Endothelial cell (in vitro differentiated cells): ENCODE results near the gene SLC16A7. TPM values are rescaled to one million over a fixed set of nuclear protein-coding genes. Genes with fewer than 3 reads are reported as not detected.

Experiments
- DNase-seq: peaks from one replicate; pipeline ENCODE4 v3.0.0; 2021; ENCODE audit warnings: low spot score
- H3K27ac Mint-ChIP-seq: one replicate; pipeline ENCODE4 v1.8.0; 2021; ENCODE audit warnings: mixed read lengths, inconsistent platforms; ENCODE audit not compliant: unreplicated experiment
- H3K27me3 Mint-ChIP-seq: one replicate; pipeline ENCODE4 v1.8.0; 2021; ENCODE audit warnings: mild to moderate bottlenecking, moderate library complexity, mixed read lengths, inconsistent platforms; ENCODE audit not compliant: unreplicated experiment
- H3K36me3 Mint-ChIP-seq: one replicate; pipeline ENCODE4 v1.8.0; 2021; ENCODE audit warnings: mild to moderate bottlenecking, low read depth, mixed read lengths, inconsistent platforms; ENCODE audit not compliant: unreplicated experiment
- H3K4me1 Mint-ChIP-seq: one replicate; pipeline ENCODE4 v1.8.0; 2021; ENCODE audit warnings: mild to moderate bottlenecking, mixed read lengths, inconsistent platforms; ENCODE audit not compliant: unreplicated experiment
- H3K4me3 Mint-ChIP-seq: one replicate; pipeline ENCODE4 v1.8.0; 2021; ENCODE audit warnings: mild to moderate bottlenecking, mixed read lengths, inconsistent platforms; ENCODE audit not compliant: unreplicated experiment
- H3K9me3 Mint-ChIP-seq: one replicate; pipeline ENCODE4 v1.8.0; 2021; ENCODE audit warnings: mixed read lengths, inconsistent platforms; ENCODE audit not compliant: unreplicated experiment
- CTCF ChIP-seq: fragments of 200-600 bp; sonication (generic); IDR thresholded peaks from one replicate; pipeline ENCODE4 v1.5.0; 2021; ENCODE audit warnings: antibody characterized with exemption; ENCODE audit not compliant: unreplicated experiment
- total RNA-seq: library from RNA; stranded (reverse); fragmentation: NEBNext Ultra II Directional; extraction: Animal tissue kit (Norgen Biotek cat#: 25700); gene quantifications from one replicate; pipeline ENCODE4 v1.2.1, GENCODE V29; 2021; ENCODE audit not compliant: unreplicated experiment

The SLC16A7 gene
- total RNA-seq, 1 donor from 2014 or later, result 14.6 TPM

- Mint-ChIP-seq H3K27ac (no peak overlapping the region), H3K36me3 (no peaks in the 10 kb centered on the region), H3K9me3 (no peaks in the 10 kb centered on the region), H3K4me1 (no peaks in the 10 kb centered on the region), H3K4me3 (no peak overlapping the region), H3K27me3 (no peaks in the 10 kb centered on the region)
- no peak for DNase-seq
- TF ChIP-seq CTCF, result no peak
Measured at GRCh38 chr12:59587710-59588109, 8.1 kb upstream of the SLC16A7 start.

GRCh38 chr12:59593761-59594160 is 2.1 kb upstream of the SLC16A7 start:
- no peak overlapping the region for H3K27ac Mint-ChIP-seq
- DNase-seq, result no peak
- H3K27me3 Mint-ChIP-seq, result peaks cover 6% of the 10 kb centered on the region
- no peak overlapping the region for H3K4me3 Mint-ChIP-seq
- TF ChIP-seq CTCF, result no peak
- H3K9me3 Mint-ChIP-seq, result no peaks in the 10 kb centered on the region
- peaks cover 20% of the 10 kb centered on the region for H3K4me1 Mint-ChIP-seq
- H3K36me3 Mint-ChIP-seq, result no peaks in the 10 kb centered on the region

- DNase-seq, result no peak
- Mint-ChIP-seq H3K27me3 (peaks cover 6% of the 10 kb centered on the region), H3K4me3 (peak overlapping the region; percentile 93), H3K36me3 (no peaks in the 10 kb centered on the region), H3K4me1 (peaks cover 32% of the 10 kb centered on the region), H3K27ac (no peak overlapping the region), H3K9me3 (no peaks in the 10 kb centered on the region)
- TF ChIP-seq CTCF, result no peak
Measured at GRCh38 chr12:59594943-59595500, 807 bp upstream of the SLC16A7 start.

GRCh38 chr12:59595565-59595882 is 305 bp upstream of the SLC16A7 start:
- no peak for DNase-seq
- peaks cover 32% of the 10 kb centered on the region for H3K4me1 Mint-ChIP-seq
- peak overlapping the region; percentile 82 for H3K27ac Mint-ChIP-seq
- TF ChIP-seq CTCF, result no peak
- H3K9me3 Mint-ChIP-seq, result no peaks in the 10 kb centered on the region
- peaks cover 6% of the 10 kb centered on the region for H3K27me3 Mint-ChIP-seq
- H3K36me3 Mint-ChIP-seq, result no peaks in the 10 kb centered on the region
- peak overlapping the region; percentile 93 for H3K4me3 Mint-ChIP-seq

- H3K9me3 Mint-ChIP-seq, result no peaks in the 10 kb centered on the region
- no peak for TF ChIP-seq CTCF
- peaks cover 6% of the 10 kb centered on the region for H3K27me3 Mint-ChIP-seq
- no peaks in the 10 kb centered on the region for H3K36me3 Mint-ChIP-seq
- DNase-seq, result no peak
- peaks cover 32% of the 10 kb centered on the region for H3K4me1 Mint-ChIP-seq
- H3K27ac Mint-ChIP-seq, result peak overlapping the region; percentile 90
- peak overlapping the region; percentile 92 for H3K4me3 Mint-ChIP-seq
Measured at GRCh38 chr12:59597385-59597781, 1.6 kb downstream of the SLC16A7 start.
